Endometrial microvascular endothelial cells (primary cell): ENCODE data around the gene IFI35. TPM values are rescaled to one million over a fixed set of nuclear protein-coding genes. Genes with fewer than 3 reads are reported as not detected.

Source experiments
- in situ Hi-C: cut with HindIII; loops from 2 replicates; pipeline ENCODE4 v1.10.0; 2017; ENCODE audit warnings: low sequenced_read_pairs, low pct_unique_long_range_greater_than_20kb; ENCODE audit errors: inconsistent ontology term
- total RNA-seq: library from RNA; depleted of rRNA; stranded (reverse); fragments of >200 nt; gene quantifications from one replicate; pipeline ENCODE4 v1.2.3, GENCODE V29; 2015; ENCODE audit errors: inconsistent ontology term

The IFI35 gene
- total RNA-seq, 1 donor from 2014 or later, result 62.6 TPM

DNA sequence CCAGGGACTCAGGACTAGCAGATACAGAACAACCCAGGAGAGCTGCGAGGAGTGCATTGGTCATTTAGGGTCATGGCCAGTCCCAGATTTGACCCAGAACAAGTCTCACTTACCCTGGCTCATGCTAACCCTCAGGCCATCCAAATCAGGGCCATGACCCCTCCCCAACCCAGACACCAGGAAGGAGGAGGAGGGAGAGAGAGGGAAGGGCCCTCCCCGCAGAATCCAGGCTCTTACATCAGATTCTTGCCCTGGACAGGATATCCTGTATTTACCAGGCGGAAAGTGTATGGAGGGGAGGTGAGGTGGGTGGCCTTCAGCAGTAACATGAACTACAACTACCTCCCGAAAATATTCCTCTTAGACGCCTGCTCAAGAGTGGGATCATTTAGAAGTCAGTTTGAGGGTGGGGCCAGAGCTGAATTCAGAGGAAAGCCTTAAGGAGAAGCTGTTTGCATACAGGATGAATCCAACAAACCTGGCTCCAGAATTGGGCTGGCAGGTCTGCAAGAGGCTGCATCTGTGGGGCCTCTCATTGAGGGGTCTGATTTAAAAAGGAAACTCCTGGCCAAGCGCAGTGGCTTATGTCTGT, 13.5 kb downstream of the IFI35 start:
- in situ Hi-C loops, result no loop called here

- in situ Hi-C loops, result no loop called here
Measured at GRCh38 chr17:43020789-43021740, 14.5 kb downstream of the IFI35 start.

DNA sequence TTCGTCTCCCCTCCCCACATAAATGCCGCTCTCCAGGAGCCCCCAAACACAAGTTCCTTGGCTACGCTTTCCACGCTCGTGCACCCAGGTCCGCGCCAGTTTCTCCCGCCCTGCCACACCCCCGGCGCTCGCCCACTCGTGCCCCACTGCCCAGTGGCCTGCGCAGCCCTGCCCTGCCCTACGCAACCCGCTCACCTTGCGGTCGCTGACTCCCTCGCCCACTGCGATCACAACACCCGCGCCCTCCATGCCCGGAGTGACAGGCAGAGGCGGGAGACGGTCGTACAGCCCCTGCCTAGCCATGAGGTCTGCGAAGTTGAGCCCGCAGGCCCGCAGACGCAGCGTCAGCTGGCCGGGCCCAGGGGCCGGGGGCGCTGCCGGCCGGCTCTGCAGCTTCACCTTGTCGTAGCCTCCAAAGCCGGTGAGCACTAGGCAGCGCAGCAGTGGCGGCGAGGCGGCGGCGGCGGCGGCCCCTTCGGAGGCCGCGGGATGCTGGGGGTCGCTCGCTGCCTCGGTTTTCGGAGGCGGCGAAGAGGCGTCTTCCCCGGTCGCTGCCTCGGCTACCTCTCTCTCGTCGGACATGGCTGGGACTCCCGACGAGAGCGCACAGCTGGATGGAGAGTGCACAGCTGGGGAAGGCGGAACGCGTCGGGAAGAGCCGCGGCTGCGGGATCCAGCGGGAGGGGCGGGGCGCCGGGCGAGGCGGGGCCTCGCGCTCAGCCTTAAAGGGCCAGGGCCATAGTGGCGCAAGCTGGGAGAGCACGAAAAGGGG, 15.3 kb downstream of the IFI35 start, which contains the start of gene VAT1:
VAT1 (minus strand) TSS at position 645 of the 772 bp plus-strand sequence; CDS start at position 582, 63 bp downstream.
- in situ Hi-C loops, result no loop called here

GRCh38 chr17:43024407-43025289, 18.1 kb downstream of the IFI35 start, which contains the start of gene RND2:
Gene RND2 (plus strand): TSS chr17:43025231. CDS start chr17:43025348, 117 bp downstream.
- in situ Hi-C loops, result no loop called here

GRCh38 chr17:43025290-43025657, 18.7 kb downstream of the IFI35 start:
- in situ Hi-C loops, result no loop called here

GRCh38 chr17:43025766-43026537, 19.4 kb downstream of the IFI35 start:
- in situ Hi-C loops, result no loop called here

GRCh38 chr17:43026595-43026994, 20.0 kb downstream of the IFI35 start:
- in situ Hi-C loops, result no loop called here

DNA sequence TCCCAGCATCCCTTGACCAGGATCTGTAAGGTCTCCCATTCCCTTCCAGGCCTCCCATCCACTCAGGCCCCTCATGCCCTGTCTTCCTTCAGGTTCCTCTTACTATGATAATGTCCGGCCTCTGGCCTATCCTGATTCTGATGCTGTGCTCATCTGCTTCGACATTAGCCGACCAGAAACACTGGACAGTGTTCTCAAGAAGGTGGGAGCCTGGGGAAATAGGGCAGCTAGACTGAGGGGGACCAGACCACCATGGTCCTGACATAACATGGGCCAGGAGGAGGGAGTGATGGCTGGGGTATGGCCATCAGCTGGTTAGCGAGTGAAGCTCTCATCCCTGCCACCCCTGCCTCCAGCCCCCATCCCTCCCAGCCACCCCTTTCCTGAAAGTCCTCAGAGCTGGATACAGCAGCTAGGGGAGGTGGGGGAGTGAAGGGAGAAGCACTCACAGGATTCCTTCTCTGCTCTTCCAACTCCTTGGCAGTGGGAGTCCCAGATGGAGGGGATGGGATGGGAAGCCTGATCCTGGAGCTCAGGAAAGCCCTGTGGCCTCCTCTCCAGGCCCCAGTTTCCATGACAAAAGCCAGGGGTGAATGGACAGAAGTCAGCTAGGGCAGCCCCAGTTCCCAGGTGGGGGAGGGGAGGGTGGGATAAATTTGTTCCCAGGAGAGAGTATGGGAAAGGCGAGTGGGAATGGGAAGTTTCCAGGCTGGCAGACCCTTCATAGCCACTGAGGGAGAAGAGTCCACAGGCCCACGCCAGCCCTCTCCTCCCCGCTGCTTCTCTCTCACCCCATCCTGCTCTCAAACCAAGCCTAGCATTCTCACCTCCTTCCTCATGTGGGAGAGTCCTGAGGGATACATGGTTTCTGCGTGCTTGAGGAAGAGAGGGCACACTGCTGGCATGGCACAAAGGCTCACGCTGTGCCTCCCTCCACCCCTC, 20.8 kb downstream of the IFI35 start:
- in situ Hi-C loops, result no loop called here

GRCh38 chr17:43028221-43028861, 21.8 kb downstream of the IFI35 start:
- in situ Hi-C loops, result no loop called here

- in situ Hi-C loops, result no loop called here
Measured at GRCh38 chr17:43030137-43030767, 23.7 kb downstream of the IFI35 start.

- in situ Hi-C loops, result no loop called here
Measured at GRCh38 chr17:43031666-43032065, 25.1 kb downstream of the IFI35 start.

DNA sequence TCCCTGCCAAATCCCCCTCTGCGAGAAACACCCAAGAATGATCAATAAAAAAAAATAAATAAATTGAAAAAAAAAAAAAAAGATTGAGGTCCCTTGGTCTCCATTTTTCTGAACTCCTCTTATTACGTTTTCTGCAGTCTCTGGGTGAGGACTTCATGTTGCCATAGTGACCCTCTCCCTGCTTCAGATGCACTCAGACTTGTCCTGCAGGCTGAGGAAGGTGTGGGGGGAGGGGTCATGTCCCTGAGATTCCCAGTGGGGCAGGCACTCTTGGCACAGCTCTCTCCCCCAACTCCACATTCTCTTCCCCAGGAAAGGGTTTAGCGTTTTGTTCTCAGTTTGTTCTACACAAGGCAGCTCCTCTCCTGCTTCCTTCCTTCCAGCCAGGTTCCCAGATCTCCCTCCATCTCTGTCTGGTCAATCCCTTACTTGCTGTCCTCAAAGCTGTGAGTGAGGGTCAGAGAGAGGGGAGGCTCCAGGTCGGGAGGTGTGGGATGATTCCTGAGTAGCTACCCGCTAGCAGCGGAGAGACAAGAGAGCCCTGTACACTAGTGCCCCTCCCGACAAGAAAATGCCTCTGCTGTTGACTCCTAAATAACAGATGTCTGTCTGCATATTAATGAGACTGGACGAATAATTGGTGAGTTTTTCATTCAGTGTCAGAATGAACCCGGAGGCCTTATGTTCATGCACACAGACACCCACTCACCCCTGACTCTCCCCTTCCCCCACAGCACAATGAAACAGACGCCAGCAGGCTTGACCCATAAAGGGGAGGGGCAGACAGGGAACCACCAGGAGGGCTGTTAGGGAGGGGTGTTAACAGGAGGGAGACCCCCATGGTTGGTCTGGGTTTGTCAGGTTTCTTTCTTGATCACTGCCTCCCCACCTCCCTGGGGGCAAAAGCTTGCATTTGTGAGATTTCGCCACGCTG, 27.6 kb downstream of the IFI35 start:
- in situ Hi-C loops, result no loop called here

DNA sequence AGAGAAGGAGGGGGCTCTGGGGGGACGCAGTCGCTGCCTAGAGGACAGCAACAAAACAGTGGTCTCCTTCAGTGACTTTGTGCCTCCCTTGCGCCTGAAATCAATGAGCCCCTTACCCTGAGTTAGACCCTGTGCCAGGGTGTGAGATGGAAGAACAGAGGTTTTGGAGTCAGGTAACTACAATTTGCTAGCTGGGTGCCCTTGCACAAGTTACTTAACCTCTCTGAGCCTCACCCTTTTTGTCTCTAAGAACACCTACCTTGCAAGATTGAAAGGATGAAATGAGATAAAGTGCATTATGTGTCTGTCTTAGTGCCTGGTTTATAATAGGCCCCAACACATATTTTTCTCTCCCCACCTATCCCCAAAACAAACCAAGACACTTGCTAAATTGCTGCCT, 28.3 kb downstream of the IFI35 start:
- in situ Hi-C loops, result no loop called here

DNA sequence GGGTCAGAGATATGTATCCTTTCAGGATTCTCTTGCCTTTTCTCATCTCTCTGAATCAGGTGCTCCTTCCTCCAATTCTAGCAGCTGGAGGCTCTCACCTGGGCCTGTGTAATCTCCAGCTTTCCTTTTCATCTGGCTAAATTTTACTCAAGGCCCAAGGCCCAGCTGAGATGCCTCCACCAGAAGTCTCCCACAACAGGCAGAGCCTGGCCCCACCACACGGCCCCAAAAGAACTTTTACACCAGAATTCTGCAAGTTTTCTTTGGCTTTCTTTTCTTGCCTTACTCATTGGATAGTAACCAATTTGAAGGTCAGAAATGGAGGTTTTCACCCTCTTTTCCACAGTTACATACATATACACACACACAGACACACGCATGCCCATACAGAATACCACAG, 33.1 kb downstream of the IFI35 start:
- in situ Hi-C loops, result no loop called here

DNA sequence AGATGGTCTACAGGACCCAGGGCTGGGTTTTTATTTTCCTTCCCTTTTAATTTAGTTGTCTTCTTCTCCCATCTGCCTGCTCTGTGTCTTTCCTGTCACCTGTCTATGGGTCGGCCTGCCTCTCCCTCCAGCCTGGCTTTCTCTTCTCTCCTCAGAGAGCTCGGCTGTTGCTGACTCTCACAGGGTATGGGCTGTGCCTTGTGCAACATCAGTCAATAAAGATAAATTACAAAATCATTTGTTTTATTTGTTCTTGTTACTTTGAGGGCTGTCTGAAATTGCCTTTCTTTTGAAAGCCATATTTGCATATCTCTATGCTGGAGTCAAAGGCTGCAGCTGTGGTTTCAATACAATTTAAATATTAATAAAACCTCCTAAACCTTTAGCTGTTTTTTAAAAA, 34.1 kb downstream of the IFI35 start:
- in situ Hi-C loops, result no loop called here
